ENCODE measurements around the gene CDCA5.

The CDCA5 gene

DNA sequence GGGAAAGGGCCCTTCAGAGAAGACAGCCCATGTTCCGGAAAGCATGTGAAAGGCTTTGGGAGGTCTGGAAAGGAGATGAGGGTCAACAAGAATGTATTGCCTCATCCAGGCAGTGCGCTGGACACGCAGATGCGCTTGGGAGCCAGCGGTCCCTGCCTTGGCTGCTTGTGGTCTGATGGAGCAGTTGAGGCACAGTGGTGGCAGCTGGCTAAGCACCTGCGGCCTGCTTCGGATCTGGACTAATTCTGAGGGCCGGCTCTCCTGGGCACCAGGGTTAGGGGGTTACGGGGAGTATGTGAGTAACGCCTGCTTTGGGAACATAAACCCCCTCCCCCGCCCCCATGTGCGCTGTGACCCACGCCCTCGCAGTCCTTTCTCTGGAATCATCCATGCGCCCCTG lies 23.2 kb upstream of the CDCA5 start:
- no peak for DNase-seq (ENCODE audit: low read depth)

DNA sequence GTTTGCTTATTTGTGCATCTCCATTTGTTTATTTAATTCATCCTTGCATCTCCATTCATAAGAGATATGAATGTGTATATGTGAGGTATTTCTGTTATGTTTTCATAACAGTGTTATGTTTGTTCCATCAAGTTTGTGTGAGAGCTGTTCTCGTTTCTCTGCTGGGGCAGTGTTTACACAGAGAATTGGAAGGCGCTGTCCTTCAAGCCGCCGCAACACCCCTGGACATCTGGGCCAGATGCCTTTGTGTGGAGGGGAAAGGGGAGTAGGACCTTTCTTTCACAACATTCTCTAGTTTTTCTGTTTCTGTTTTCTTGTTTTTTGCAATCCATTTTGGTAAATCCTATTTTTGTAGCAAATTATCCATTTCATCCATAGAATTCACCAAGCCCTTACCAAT lies 20.8 kb upstream of the CDCA5 start:
- no peak for DNase-seq (ENCODE audit: low read depth)

DNA sequence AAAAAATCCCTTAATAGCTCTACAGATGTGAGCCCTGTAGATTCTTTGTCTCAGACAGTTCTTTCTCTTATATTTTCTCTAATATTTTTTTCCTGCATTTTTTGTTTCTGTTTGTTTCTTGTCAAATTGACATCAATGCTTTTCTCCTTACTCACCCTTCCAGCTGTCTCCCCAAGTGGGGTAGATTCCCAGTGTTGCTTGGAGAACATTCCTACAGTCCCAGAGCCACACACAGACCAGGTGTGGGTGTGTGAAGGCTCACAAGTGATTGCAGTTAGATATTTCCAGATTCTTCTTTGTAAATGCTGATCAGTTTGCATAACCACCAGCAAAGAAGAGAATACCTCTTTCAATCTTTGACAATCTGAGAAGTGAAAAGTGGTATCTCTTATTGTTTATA lies 19.6 kb upstream of the CDCA5 start:
- no peak for DNase-seq (ENCODE audit: low read depth)

DNA sequence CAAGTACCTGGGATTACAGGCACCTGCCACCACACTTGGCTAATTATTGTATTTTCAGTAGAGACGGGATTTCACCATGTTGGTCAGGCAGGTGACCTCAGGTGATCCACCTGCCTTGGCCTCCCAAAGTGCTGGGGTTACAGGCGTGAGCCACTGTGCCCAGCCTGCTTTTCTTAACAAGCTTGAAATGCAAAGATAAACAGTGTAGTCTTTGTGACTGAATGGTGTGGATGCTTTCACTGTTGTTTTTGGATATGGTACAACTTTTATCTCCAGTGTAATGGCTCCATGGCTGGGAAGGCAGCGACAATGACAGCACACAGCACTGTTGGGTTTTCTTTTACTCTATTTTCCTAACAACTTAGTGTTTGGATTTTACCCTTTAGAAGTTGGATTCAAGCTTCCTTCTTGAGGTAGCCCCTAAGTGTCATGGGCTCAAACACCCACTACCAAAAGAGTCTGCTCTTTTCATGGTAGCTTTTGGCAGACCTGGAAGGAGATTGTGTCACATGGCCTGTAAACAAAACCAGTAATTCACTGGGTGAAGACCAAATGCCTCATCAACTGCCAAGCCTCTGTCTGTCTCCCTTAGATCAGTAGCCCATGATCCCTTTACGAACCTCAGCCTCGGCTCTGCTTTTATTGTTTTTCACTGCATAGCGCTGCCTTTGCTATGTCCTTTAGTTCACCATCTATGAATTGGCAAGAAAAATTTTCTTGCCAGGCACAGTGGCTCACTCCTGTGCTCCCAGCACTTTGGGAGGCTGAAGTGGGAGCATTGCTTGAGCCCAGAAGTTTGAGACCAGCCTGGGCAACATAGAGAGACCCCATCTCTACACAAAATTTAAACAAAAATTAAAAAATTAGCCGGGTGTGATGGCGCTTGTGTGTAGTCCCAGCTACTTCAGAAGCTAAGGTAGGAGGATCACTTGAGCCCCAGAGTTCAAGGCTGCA lies 18.6 kb upstream of the CDCA5 start:
- no peak for DNase-seq (ENCODE audit: low read depth)

DNA sequence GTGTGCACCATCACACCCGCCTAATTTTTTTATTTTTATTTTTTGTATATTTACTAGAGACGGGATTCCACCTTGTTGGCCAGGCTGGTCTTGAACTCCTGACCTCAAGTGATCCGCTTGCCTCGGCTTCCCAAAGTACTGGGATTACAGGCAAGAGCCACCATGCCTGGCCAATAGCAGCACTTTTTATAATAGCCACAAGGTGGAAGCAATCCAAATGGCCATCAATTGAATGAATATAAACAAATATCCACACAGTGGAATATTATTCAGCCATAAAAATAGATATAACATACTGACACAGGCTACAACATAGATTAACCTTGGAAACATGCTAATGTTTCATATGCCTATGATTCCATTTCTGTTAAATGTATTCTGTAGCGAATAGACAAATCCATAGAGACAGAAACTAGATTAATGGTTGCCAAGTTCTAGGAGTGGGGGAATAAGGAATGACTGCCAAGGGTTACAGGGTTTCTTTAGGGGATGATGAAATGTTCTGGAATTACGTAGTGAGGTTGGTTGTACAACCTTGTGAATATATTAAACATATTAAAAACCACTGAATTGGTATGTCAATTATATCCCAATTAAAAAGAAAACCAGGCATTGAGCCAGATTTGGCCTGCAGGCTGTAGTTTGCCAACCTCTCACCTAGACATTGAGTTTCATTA lies 17.0 kb upstream of the CDCA5 start:
- DNase-seq (ENCODE audit: low read depth), result no peak

- DNase-seq (ENCODE audit: low read depth), result no peak
Observed at GRCh38 chr11:65096926-65097325, 13.1 kb upstream of the CDCA5 start.

GRCh38 chr11:65095974-65096806 lies 12.3 kb upstream of the CDCA5 start, which contains the start of gene VPS51:
Gene VPS51 (plus strand): TSS chr11:65096214. CDS start chr11:65096251, 37 bp downstream.
- peak; percentile 70 for DNase-seq (ENCODE audit: low read depth)

GRCh38 chr11:65095427-65095826 lies 11.6 kb upstream of the CDCA5 start:
- DNase-seq (ENCODE audit: low read depth), result no peak

GRCh38 chr11:65090628-65091027 lies 6.8 kb upstream of the CDCA5 start:
- DNase-seq (ENCODE audit: low read depth), result no peak

DNA sequence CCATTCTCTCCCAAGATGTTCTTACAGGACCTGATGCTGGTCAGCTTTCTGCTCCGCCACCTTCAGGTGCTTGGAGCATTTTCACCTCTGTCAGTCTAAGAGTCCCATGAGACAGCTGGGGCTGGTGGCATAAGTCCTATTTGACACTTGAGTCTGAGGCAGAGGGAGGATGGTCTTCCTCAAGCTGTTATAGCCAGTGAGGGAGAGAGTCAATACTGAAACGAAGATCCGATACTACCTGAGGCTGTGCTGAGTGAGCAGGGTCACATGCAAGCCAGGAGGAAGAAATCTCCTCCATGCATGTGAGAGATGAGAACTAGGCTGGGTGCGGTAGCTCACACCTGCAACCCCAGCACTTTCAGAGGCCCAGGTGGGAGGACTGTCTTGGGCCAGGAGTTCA lies 5.8 kb upstream of the CDCA5 start:
- DNase-seq (ENCODE audit: low read depth), result no peak

DNA sequence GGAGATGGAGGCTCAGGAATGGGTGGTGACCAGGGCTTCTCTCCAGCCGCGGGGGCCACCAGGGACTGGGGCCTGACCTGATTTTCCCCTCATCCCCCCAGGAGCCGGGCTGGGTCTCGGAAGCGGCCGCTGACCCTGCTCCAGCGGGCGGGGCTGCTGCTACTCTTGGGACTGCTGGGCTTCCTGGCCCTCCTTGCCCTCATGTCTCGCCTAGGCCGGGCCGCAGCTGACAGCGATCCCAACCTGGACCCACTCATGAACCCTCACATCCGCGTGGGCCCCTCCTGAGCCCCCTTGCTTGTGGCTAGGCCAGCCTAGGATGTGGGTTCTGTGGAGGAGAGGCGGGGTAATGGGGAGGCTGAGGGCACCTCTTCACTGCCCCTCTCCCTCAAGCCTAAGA lies 4.0 kb upstream of the CDCA5 start:
- DNase-seq (ENCODE audit: low read depth), result no peak

DNA sequence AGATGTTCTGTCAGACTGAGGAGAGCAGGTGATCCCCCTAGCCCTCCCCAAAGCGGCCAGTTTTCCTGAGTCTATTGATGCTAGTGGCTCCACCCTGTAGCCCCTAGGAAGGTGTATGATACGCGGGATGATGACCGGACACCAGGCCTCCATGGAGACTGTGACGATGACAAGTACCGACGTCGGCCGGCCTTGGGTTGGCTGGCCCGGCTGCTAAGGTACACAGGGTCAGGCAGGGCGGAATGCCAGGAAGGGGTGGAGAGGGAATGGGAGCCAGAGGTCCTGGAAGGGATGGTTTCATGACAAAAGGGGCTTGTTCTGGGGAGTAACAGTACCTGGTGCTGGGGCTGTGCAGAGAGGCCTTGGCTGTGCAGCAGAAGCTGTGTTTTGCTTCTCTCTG lies 3.4 kb upstream of the CDCA5 start:
- no peak for DNase-seq (ENCODE audit: low read depth)

- no peak for DNase-seq (ENCODE audit: low read depth)
Observed at GRCh38 chr11:65086809-65087208, 3.0 kb upstream of the CDCA5 start.

DNA sequence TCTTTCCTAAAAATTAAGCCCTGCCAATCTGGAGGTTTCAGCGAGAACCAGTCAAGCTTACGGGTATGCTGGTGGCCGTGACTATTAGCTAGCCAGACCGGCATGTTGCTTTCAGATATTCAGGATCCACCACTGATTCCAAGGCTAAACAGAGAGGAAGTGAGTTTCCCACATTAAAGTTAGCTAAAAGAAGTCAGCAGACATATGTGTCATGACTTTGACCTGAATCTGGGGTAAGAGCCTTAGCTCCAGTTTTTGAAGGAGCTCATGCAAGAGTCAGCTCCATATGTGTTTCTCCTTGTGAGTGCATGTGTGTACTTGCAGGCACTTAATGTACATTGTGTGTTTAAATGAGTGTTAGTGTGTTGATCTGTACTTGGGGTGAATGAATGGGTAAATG lies 1.6 kb upstream of the CDCA5 start:
- DNase-seq (ENCODE audit: low read depth), result no peak

- DNase-seq (ENCODE audit: low read depth), result no peak
Observed at GRCh38 chr11:65084598-65085375, 947 bp upstream of the CDCA5 start.

DNA sequence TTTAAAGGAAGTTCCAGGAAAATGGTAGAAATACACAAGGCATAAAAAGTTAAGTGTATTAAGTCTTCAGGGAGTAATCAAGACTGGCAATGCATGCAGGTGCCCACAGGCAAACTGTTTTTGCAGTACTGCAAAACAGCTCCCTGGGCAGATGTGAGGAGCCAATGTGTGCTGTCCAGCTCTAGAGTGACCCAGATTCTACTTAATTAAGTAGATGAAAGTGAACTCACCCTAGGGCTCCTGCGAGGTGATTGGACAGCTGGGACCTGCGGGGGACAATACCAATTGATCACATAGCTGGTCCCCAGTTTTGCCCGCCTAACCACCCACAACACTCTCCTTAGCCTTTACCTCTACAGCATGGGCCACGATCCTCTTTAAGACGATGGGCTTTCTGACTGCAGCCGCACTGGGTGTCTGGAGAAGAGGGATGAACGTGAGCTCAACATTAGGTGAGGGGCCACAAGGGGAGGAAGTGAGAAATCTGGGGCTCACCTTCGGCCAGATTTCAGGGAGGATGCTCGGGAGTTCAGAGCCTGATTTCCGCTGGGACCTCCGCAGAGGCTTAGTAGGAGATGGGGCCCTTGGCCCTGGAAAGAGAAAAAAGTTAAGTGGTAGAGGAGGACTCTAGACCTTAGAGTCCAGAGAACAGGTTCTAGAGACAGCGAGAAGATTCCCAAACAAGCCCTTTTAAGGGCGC lies 556 bp downstream of the CDCA5 start:
- no peak for DNase-seq (ENCODE audit: low read depth)

DNA sequence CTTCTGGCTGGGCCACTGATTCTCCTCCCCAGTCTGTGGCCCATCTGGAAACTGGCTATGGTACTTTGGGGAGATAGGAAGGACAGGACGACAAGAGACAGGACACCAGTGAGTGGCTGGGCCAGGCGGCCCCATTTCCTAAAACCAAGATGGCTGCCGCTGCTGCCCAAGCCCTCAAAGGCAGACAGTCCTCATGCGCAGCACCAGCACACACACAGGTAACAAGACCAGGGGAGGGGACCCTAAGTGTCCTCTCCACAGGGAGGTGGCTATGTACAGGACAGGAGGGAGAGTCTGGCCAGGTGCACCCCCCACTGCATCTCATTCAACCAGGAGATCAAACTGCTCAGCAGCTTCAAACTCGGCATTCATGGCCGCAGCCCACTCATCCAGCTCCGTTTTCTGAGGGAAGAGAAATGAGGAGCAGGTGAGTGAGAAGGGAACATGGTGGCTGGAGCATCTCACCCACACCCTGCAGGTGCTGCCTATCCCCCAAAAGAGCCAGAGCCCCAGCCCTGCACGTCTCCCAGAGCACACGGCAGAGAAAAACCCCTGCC lies 5.0 kb downstream of the CDCA5 start:
- DNase-seq (ENCODE audit: low read depth), result no peak

DNA sequence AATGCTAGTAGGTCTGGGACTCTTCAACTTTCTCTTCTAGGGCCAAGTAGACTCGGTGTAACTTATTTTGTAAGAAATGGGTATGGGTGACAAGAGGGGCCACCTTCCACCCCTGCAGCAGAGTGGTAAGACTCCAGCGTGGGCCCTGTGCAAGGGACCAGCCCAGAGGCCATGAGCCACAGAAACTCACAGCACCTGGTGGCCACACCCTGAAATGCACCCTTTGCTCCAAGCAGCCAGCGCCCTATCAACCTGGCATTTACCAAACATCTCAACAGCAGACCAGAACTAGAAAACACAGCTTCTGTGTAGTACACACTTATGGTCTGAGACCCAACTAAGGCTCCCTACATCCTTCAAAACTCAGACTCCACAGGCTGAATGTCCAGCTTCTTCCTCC lies 5.7 kb downstream of the CDCA5 start:
- DNase-seq (ENCODE audit: low read depth), result no peak

GRCh38 chr11:65077451-65077850 lies 6.4 kb downstream of the CDCA5 start:
- no peak for DNase-seq (ENCODE audit: low read depth)

DNA sequence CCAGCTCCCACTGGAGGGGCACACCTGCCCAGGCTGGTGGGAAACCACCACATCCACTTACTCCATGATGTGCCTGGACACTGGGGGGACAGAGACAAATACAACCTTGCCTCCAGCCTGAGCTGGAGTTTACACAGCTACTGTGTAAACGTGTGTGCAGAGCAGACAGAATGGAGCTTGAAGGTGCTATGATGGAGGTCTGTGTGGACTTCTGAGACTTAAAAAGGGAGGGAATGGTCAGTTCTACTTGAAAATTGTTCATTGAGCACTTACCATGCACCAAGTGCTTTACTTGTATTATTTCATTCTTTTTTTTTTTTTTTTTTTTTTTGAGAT lies 11.2 kb downstream of the CDCA5 start:
- DNase-seq (ENCODE audit: low read depth), result no peak
